K562 (cell line): ENCODE measurements around the gene MAP3K7. TPM values are rescaled to one million over a fixed set of nuclear protein-coding genes. Genes with fewer than 3 reads are reported as not detected.

ENCODE experiments used
- BCLAF1 ChIP-seq, 2 experiments: fragments of 450-650 bp in 1 of 2; IDR thresholded peaks; 2 replicates each; pipeline ENCODE4 v1.6.1; 2011 to 2017; ENCODE audit warnings: low read depth in 2 of 2, antibody characterized with exemption in 1 of 2, borderline replicate concordance in 1 of 2, low read length in 1 of 2, mild to moderate bottlenecking in 1 of 2, mixed read lengths in 1 of 2; ENCODE audit not compliant: control insufficient read depth in 1 of 2
- CBX2 ChIP-seq: fragments of 200-600 bp; sonication (generic); IDR thresholded peaks from one replicate; pipeline ENCODE4 v1.6.1; 2012; ENCODE audit warnings: mild to moderate bottlenecking, low read length, inconsistent platforms; ENCODE audit not compliant: insufficient read depth, poor library complexity, severe bottlenecking
- CHD2 ChIP-seq: IDR thresholded peaks from 2 replicates; pipeline ENCODE4 v1.6.1; 2011; ENCODE audit warnings: low read depth, low read length
- DACH1 ChIP-seq: fragments of 450-650 bp; IDR thresholded peaks from 2 replicates; pipeline ENCODE4 v1.6.1; 2018; ENCODE audit not compliant: partially characterized antibody
- DMBX1 ChIP-seq: fragments of 250-450 bp; sonication (Bioruptor Pico); IDR thresholded peaks from 2 replicates; pipeline ENCODE4 v1.8.0; 2022; ENCODE audit warnings: inconsistent platforms, mild to moderate bottlenecking, moderate library complexity, borderline replicate concordance
- ETV6 ChIP-seq, 3 experiments: fragments of 150-350 bp in 1 of 3; sonication (generic) in 1 of 3; formaldehyde crosslinking in 1 of 3; IDR thresholded peaks; 2 replicates each; pipeline versions ENCODE4 v1.6.1 to v1.8.0; 2014 to 2022; ENCODE audit warnings: borderline replicate concordance in 2 of 3, low read depth in 2 of 3, antibody characterized with exemption in 1 of 3, low read length in 1 of 3, mild to moderate bottlenecking in 1 of 3, missing genetic modification reagents in 1 of 3
- FOXA1 ChIP-seq: fragments of 450-650 bp; IDR thresholded peaks from 2 replicates; pipeline ENCODE4 v1.6.1; 2016; ENCODE audit warnings: mild to moderate bottlenecking, borderline replicate concordance
- ILK ChIP-seq: fragments of 450-650 bp; IDR thresholded peaks from 2 replicates; pipeline ENCODE4 v1.6.1; 2016; ENCODE audit warnings: missing genetic modification characterization, low read depth, mild to moderate bottlenecking, missing compliant biosample characterization, moderate library complexity, borderline replicate concordance
- KHSRP ChIP-seq: fragments of 450-650 bp; IDR thresholded peaks from 2 replicates; pipeline ENCODE4 v1.6.1; 2017
- LCOR ChIP-seq: sonication (generic); formaldehyde crosslinking; IDR thresholded peaks from 2 replicates; pipeline ENCODE4 v1.8.0; 2022; ENCODE audit warnings: mild to moderate bottlenecking, missing genetic modification reagents
- MCM3 ChIP-seq: fragments of 450-650 bp; IDR thresholded peaks from 2 replicates; pipeline ENCODE4 v1.6.1; 2016
- MCM7 ChIP-seq, 2 experiments: fragments of 450-650 bp; IDR thresholded peaks; 2 replicates each; pipeline ENCODE4 v1.6.1; 2016 to 2018
- PHF20 ChIP-seq: fragments of 450-650 bp; IDR thresholded peaks from 2 replicates; pipeline ENCODE4 v1.6.1; 2018; ENCODE audit not compliant: partially characterized antibody
- RFX5 ChIP-seq: IDR thresholded peaks from 2 replicates; pipeline ENCODE4 v1.6.1; 2011; ENCODE audit warnings: low read depth, mild to moderate bottlenecking, improper control_type of control experiment, low read length
- STAT5A ChIP-seq: IDR thresholded peaks from 2 replicates; pipeline ENCODE4 v1.6.1; 2012; ENCODE audit warnings: low read length, inconsistent platforms, borderline replicate concordance
- TAL1 ChIP-seq: fragments of 450-650 bp; IDR thresholded peaks from 2 replicates; pipeline ENCODE4 v1.6.1; 2016; ENCODE audit warnings: mild to moderate bottlenecking
- TFAP4 ChIP-seq: sonication (generic); formaldehyde crosslinking; IDR thresholded peaks from 2 replicates; pipeline ENCODE4 v1.8.0; 2022; ENCODE audit warnings: missing genetic modification reagents, mild to moderate bottlenecking, moderate library complexity, borderline replicate concordance
- U2AF1 ChIP-seq: fragments of 200-400 bp; formaldehyde crosslinking; optimal IDR thresholded peaks from 2 replicates; pipeline ENCODE3; 2017; ENCODE audit warnings: mild to moderate bottlenecking, low read depth, low read length, moderate library complexity
- ZBED1 ChIP-seq: IDR thresholded peaks from 2 replicates; pipeline ENCODE4 v1.6.1; 2014
- ZBTB2 ChIP-seq: fragments of 450-650 bp; IDR thresholded peaks from 2 replicates; pipeline ENCODE4 v1.6.1; 2016; ENCODE audit warnings: antibody characterized with exemption
- ZNF740 ChIP-seq, 3 experiments: fragments of 200-800 bp in 1 of 3; sonication (Bioruptor generic) in 1 of 3; sonication (generic) in 1 of 3; formaldehyde crosslinking in 1 of 3; IDR thresholded peaks; 2 replicates each; pipeline versions ENCODE4 v1.6.1 to v1.8.0; 2016 to 2022; ENCODE audit warnings: mild to moderate bottlenecking in 2 of 3, missing compliant biosample characterization in 2 of 3, missing genetic modification characterization in 2 of 3, missing genetic modification reagents in 1 of 3
- polyA plus RNA-seq, 8 experiments: library from polyadenylated mRNA; depleted of rRNA in 4 of 8; stranded (reverse) in 5 of 8; unstranded in 3 of 8; fragments of >200 nt; fragmentation: Nextera tagmentation in 2 of 8; fragmentation: Illumina TruSeq in 1 of 8; extraction: Ambion mirVana in 2 of 8; extraction: Trizol in 1 of 8; gene quantifications; 2 replicates each; pipeline versions ENCODE4 v1.2.1 to v1.2.3, GENCODE V29; 2011 to 2014; ENCODE audit warnings: inconsistent platforms in 1 of 8, missing spikeins in 1 of 8
- total RNA-seq, 7 experiments: library from RNA; depleted of rRNA in 6 of 7; stranded (reverse); fragments of >200 nt in 6 of 7; fragmentation: Illumina TruSeq in 2 of 7; extraction: Trizol in 2 of 7; gene quantifications; 2 replicates each; pipeline versions ENCODE4 v1.2.1 to v1.2.3, GENCODE V29; 2011 to 2021; ENCODE audit warnings: low replicate concordance in 1 of 7

MAP3K7 gene
- total and polyA plus RNA-seq, 9 of the 15 experiments (the other 6 are each of a cell fraction or from before 2014, with no cell fraction given): 13.4 to 60.9 (median 34.8) TPM

- TF ChIP-seq TFAP4 (peak; percentile 66), ZBED1 (no peak), DMBX1 (CRISPR knock-in tag) (no peak), TAL1 (no peak), CBX2 (no peak), STAT5A (no peak; the same call in 1 of the 2 replicates), ZNF740 (CRISPR knock-in tag; IDR thresholded peaks at IDR 0.05) (no peak), ZNF740 (tag; IDR thresholded peaks at IDR 0.05) (no peak), ETV6 (IDR thresholded peaks at IDR 0.05; ENCODE audit: borderline replicate concordance in 1 of 2, low read depth in 2 of 2, low read length in 1 of 2) (peak; percentile 64 to 87; a peak in 3 of 4 replicates), ETV6 (CRISPR knock-in tag; IDR thresholded peaks at IDR 0.05; ENCODE audit: borderline replicate concordance) (no peak), DACH1 (no peak), ILK (tag) (no peak), PHF20 (peak; percentile 97), U2AF1 (no peak), LCOR (CRISPR knock-in tag) (peak; percentile 67), MCM7 (IDR thresholded peaks at IDR 0.05) (no peak), MCM3 (no peak), CHD2 (peak; percentile 98), ZBTB2 (no peak), BCLAF1 (IDR thresholded peaks at IDR 0.05; ENCODE audit: borderline replicate concordance in 1 of 2, control insufficient read depth in 1 of 2, low read depth in 2 of 2, low read length in 1 of 2) (0 out of 4 replicates have a peak, but pooled peaks of 1 of the 2 experiments have one; percentile 57), FOXA1 (no peak), RFX5 (no peak), KHSRP (peak; percentile 92)
Measured at GRCh38 chr6:90586836-90587638, at the start of gene MAP3K7 (continued).
